Stimulated activated naive CD8-positive, alpha-beta T cell treated with anti-CD3 and anti-CD28 coated beads, Interleukin-15, amount 100 ng/mL, for 72 hours (primary cell): ENCODE data around the gene MAD2L2.

Experiments
- ATAC-seq: fragments of 150-1000 bp; cut with Tn5 transposase; 2 replicates; pipeline ENCODE4 v1.10.0; 2021; ENCODE audit warnings: mild to moderate bottlenecking, moderate library complexity
- DNase-seq, 2 donors: peaks; one replicate each; pipeline ENCODE4 v3.0.0; 2021 to 2022
- H3K27ac Mint-ChIP-seq, 2 donors: one replicate each; pipeline ENCODE4 v1.8.0; 2022; ENCODE audit warnings: mild to moderate bottlenecking in 2 of 2, mixed read lengths in 2 of 2, moderate library complexity in 2 of 2
- H3K27me3 Mint-ChIP-seq: one replicate; pipeline ENCODE4 v1.8.0; 2022; ENCODE audit warnings: mixed read lengths
- H3K4me1 Mint-ChIP-seq: one replicate; pipeline ENCODE4 v1.8.0; 2022; ENCODE audit warnings: mild to moderate bottlenecking, mixed read lengths
- H3K4me3 Mint-ChIP-seq, 2 donors: one replicate each; pipeline ENCODE4 v1.8.0; 2022; ENCODE audit warnings: mild to moderate bottlenecking in 2 of 2, mixed read lengths in 2 of 2, moderate library complexity in 1 of 2
- H3K9me3 Mint-ChIP-seq, 2 donors: one replicate each; pipeline ENCODE4 v1.8.0; 2022; ENCODE audit warnings: mixed read lengths in 2 of 2

MAD2L2 gene

DNA sequence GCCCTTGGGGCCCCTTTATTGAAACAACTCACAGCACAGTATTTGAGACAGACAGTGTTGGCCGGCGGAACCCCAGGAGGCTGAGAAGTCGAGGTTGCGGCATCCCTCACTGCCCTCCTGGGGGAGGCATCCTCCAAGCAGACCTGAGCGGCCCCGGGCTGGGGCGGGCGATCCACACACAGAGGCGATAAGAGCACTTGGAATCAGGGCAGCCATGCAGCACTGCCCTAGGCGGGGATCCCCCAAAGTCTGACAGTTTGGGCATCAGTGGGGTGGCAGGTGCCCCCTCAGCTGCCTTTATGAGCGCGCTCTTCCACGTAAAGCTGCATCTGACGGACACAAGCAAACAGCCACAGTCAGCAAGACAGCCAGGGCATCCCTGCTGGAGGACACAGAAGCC, 6.5 kb downstream of the MAD2L2 start:
- Mint-ChIP-seq H3K27ac (no peak overlapping the region), H3K9me3 (no peaks in the 10 kb centered on the region), H3K4me1 (peaks cover 13% of the 10 kb centered on the region)

DNA sequence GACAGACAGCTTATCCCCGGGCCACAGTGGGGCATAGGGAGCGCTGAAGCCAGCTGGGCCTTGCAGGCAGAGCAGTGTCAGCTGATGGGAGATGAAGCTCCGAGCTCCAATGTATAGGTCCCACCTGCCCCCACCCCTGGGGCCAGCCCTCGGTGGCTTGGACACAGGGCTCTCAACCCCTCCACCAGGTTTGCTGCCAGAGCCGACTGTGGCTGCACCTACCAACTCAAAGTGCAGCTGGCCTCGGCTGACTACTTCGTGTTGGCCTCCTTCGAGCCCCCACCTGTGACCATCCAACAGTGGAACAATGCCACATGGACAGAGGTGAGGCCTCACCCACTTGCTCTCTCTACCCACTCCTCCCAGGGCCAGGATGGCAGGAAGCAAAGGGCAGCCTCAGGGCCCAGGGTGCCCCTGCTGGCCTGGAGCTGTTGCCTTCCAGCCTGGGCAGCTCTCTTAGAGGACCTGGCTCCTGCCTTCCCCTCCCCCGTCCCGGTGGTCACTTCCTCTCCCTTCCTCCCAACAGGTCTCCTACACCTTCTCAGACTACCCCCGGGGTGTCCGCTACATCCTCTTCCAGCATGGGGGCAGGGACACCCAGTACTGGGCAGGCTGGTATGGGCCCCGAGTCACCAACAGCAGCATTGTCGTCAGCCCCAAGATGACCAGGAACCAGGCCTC, 7.7 kb downstream of the MAD2L2 start:
- Mint-ChIP-seq H3K4me3 (no peak overlapping the region), H3K9me3 (no peaks in the 10 kb centered on the region), H3K27ac (no peak overlapping the region), H3K27me3 (no peaks in the 10 kb centered on the region), H3K4me1 (peaks cover 13% of the 10 kb centered on the region)
- DNase-seq (no peak), ATAC-seq (peak; percentile 18)

More for the DNA sequence above, 6.5 kb downstream of the MAD2L2 start:
- DNase-seq (no peak), ATAC-seq (no peak)
- H3K27me3 Mint-ChIP-seq = no peaks in the 10 kb centered on the region
- no peak overlapping the region for H3K4me3 Mint-ChIP-seq

GRCh38 chr1:11671544-11672286, 9.2 kb downstream of the MAD2L2 start:
- no peak overlapping the region for H3K4me3 Mint-ChIP-seq
- ATAC-seq = peak; percentile 41

GRCh38 chr1:11671205-11671543, 9.8 kb downstream of the MAD2L2 start:
- ATAC-seq = no peak
- Mint-ChIP-seq H3K9me3 (no peaks in the 10 kb centered on the region), H3K27ac (no peak overlapping the region), H3K4me3 (no peak overlapping the region), H3K4me1 (peaks cover 20% of the 10 kb centered on the region), H3K27me3 (no peaks in the 10 kb centered on the region)
- no peak for DNase-seq

More at GRCh38 chr1:11671544-11672286, 9.2 kb downstream of the MAD2L2 start:
- Mint-ChIP-seq H3K9me3 (no peaks in the 10 kb centered on the region), H3K27me3 (no peaks in the 10 kb centered on the region), H3K27ac (no peak overlapping the region), H3K4me1 (peaks cover 20% of the 10 kb centered on the region)
- no peak for DNase-seq

- ATAC-seq = no peak
- no peak overlapping the region for H3K4me3 Mint-ChIP-seq
- no peak overlapping the region for H3K27ac Mint-ChIP-seq
- no peak for DNase-seq
- H3K4me1 Mint-ChIP-seq = peaks cover 18% of the 10 kb centered on the region
- no peaks in the 10 kb centered on the region for H3K9me3 Mint-ChIP-seq
- no peaks in the 10 kb centered on the region for H3K27me3 Mint-ChIP-seq
Observed at GRCh38 chr1:11670747-11671146, 10.2 kb downstream of the MAD2L2 start.

DNA sequence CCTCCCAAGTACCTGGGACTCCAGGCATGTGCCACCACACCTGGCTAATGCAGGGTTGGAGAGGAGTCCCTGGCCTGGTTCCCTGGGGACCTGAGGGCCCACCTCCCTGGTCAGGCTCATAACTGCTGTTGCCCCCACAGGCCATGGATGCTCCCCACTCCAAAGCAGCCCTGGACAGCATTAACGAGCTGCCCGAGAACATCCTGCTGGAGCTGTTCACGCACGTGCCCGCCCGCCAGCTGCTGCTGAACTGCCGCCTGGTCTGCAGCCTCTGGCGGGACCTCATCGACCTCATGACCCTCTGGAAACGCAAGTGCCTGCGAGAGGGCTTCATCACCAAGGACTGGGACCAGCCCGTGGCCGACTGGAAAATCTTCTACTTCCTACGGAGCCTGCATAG, 12.4 kb downstream of the MAD2L2 start:
- no peak for DNase-seq
- peak overlapping the region in 1 of 2 donors; percentile 54 for H3K27ac Mint-ChIP-seq
- H3K27me3 Mint-ChIP-seq = no peaks in the 10 kb centered on the region
- no peaks in the 10 kb centered on the region for H3K9me3 Mint-ChIP-seq
- H3K4me3 Mint-ChIP-seq = no peak overlapping the region
- no peak for ATAC-seq
- H3K4me1 Mint-ChIP-seq = peaks cover 18% of the 10 kb centered on the region

DNA sequence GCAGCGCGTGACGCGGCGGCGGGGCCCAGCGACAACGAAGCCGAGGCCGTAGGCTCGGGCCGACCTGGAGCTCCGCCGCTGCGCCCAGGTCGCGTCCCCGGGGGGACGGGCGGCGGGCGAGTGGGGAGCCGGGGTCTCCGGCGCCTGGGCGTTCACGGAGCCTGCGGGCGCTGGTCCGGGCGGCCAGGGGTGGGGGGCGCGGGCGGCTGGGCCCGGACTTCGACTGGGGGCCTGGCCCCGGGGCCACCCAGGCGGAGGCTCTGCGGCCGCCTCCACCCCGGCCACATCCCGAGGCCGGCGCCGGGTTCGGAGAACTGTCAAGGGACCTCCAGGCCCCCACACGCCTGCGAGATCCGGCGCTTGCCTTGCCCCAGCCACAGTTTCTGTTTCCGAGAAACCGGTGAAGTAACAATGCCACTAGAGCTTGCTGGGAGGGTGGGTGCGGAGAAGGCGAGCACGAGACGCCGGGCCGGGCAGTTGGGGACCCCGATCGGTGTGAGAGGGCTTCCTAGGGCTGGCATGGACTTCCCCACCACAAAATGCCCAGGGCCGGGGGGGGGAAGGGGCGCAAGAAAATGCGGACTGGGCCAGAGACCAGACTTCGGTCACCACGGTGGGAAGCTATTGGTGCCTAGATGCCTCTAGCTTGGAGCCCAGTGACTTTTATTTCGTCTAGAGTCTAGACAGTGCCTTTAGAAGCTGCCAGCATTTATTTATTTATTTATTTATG, 16.4 kb downstream of the MAD2L2 start:
- ATAC-seq (peak; percentile 81), DNase-seq (peak; percentile 71 to 72)
- Mint-ChIP-seq H3K4me1 (peaks cover 24% of the 10 kb centered on the region), H3K27ac (peak overlapping the region; percentile 73 to 89), H3K27me3 (no peaks in the 10 kb centered on the region), H3K4me3 (peak overlapping the region; percentile 78 to 82), H3K9me3 (no peaks in the 10 kb centered on the region)

GRCh38 chr1:11661103-11661502, 19.8 kb downstream of the MAD2L2 start:
- Mint-ChIP-seq H3K27me3 (no peaks in the 10 kb centered on the region), H3K4me3 (no peak overlapping the region), H3K27ac (peak overlapping the region in 1 of 2 donors; percentile 80), H3K9me3 (no peaks in the 10 kb centered on the region), H3K4me1 (peaks cover 11% of the 10 kb centered on the region)
- ATAC-seq (no peak), DNase-seq (no peak)

DNA sequence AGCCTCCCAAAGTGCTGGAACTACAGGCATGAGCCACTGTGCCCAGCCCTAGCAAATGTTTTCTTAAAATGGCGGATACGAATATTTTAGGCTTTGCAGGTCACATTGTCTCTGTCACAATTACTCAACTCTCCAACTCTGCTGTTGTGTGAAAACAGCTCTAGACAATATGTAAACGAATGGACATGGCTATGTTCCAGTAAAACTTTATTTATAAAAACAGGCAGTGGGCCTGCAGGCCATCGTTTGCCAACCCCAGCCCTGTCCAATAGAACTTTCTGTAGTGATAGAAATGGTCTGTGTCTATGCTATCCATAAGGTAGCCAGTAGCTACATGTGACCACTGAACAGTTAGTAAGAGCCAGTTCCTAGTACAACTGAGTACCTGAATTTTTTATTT, 21.2 kb downstream of the MAD2L2 start:
- no peak overlapping the region for H3K27ac Mint-ChIP-seq
- no peaks in the 10 kb centered on the region for H3K27me3 Mint-ChIP-seq
- ATAC-seq (no peak), DNase-seq (no peak)
- no peaks in the 10 kb centered on the region for H3K9me3 Mint-ChIP-seq
- peaks cover 20% of the 10 kb centered on the region for H3K4me1 Mint-ChIP-seq
- H3K4me3 Mint-ChIP-seq = no peak overlapping the region

DNA sequence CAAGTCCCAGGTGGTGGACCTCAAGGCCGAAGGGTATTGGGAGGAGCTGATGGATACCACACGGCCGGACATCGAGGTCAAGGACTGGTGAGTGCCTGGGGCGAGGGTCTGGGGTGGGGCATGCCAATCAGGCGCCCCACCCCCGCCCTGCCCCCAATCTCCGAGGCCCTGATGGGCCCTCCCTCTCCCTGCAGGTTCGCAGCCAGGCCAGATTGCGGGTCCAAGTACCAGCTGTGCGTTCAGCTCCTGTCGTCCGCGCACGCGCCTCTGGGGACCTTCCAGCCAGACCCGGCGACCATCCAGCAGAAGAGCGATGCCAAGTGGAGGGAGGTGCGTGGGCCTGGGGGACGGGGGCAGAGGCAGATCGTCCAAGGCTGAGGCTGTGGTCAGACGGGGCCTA, 22.4 kb downstream of the MAD2L2 start:
- ATAC-seq (no peak), DNase-seq (no peak)
- no peaks in the 10 kb centered on the region for H3K27me3 Mint-ChIP-seq
- H3K4me1 Mint-ChIP-seq = peaks cover 16% of the 10 kb centered on the region
- H3K9me3 Mint-ChIP-seq = no peaks in the 10 kb centered on the region
- H3K27ac Mint-ChIP-seq = no peak overlapping the region
- H3K4me3 Mint-ChIP-seq = no peak overlapping the region

- Mint-ChIP-seq H3K27ac (peak overlapping the region in 1 of 2 donors; percentile 34), H3K9me3 (no peaks in the 10 kb centered on the region), H3K27me3 (no peaks in the 10 kb centered on the region), H3K4me3 (no peak overlapping the region), H3K4me1 (peaks cover 16% of the 10 kb centered on the region)
- DNase-seq (no peak), ATAC-seq (no peak)
Observed at GRCh38 chr1:11657654-11658053, 23.3 kb downstream of the MAD2L2 start.

GRCh38 chr1:11654939-11655808, 25.8 kb downstream of the MAD2L2 start:
- DNase-seq = no peak
- Mint-ChIP-seq H3K4me1 (peaks cover 26% of the 10 kb centered on the region), H3K27me3 (no peaks in the 10 kb centered on the region), H3K4me3 (peak overlapping the region; percentile 80 to 82), H3K27ac (no peak overlapping the region), H3K9me3 (no peaks in the 10 kb centered on the region)
- peak; percentile 41 for ATAC-seq

DNA sequence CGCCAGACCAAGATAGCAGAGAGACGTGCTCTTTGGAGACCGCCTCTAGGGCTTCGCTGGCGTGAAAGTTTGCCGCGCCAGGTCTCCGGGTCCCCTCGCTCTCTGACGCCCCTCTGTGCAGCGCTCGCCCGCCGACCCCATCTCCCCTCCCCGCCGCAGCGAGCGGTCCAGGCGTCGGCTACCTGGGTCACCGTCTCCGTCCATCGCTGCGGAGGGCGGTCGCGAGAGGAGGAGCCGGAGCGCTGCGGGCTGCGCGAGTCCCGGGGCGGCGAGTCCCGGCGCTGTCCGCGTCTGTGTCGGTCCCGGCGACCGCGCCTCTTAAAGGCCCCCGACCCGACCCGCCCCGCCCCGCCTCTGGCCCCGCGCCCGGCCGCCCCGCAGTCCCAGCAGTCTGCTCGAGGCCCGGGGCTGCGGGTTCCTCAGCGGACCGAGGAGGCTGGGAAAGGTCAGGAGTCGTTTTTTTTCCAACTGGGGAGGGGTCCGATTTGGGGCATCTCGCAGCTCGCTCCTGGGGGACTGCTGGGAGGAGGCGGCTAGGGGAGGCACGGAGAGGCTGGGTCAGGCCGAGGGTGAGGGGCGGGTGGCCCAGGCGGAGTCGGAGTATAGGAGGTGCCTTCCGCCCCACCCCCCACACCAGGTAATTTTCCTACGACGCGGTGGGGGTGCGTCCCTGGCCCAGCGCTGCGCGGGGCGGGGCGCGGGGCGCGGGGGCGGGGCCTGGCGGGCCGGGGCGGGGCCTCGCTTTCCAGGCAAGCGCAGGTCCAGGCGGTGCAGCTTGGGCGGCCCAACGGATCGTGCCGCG, 26.6 kb downstream of the MAD2L2 start, which contains the start of the genes FBXO2 and FBXO44:
FBXO2 (minus strand) TSS at position 293 of the 802 bp plus-strand sequence; CDS start at position 204, 89 bp downstream.
FBXO44 (plus strand) TSS at position 741 of the 802 bp plus-strand sequence. CDS start 959 bp downstream, outside the sequence.
- peak in 1 of 2 donors; percentile 45 for DNase-seq
- peak; percentile 71 for ATAC-seq
- peak within 1 kb of the TSS in 1 of 2 donors; percentile 71 for H3K27ac Mint-ChIP-seq
- no peaks in the 10 kb centered on the region for H3K9me3 Mint-ChIP-seq
- peaks cover 33% of the 10 kb centered on the region for H3K4me1 Mint-ChIP-seq
- H3K4me3 Mint-ChIP-seq = peak within 1 kb of the TSS; percentile 80 to 82
- no peaks in the 10 kb centered on the region for H3K27me3 Mint-ChIP-seq

GRCh38 chr1:11653861-11654136, 27.1 kb downstream of the MAD2L2 start:
- Mint-ChIP-seq H3K27ac (no peak overlapping the region), H3K4me3 (peak overlapping the region; percentile 49 to 82)

More at GRCh38 chr1:11653861-11654136, 27.1 kb downstream of the MAD2L2 start:
- H3K4me1 Mint-ChIP-seq = peaks cover 33% of the 10 kb centered on the region
- H3K9me3 Mint-ChIP-seq = no peaks in the 10 kb centered on the region
- DNase-seq (no peak), ATAC-seq (no peak)
- H3K27me3 Mint-ChIP-seq = no peaks in the 10 kb centered on the region
